Duodenal mucosa (tissue), 2 donors: ENCODE measurements around the gene UGT1A3.
"Not testable (repeated sequence)": the region's sequence is repeated elsewhere in the genome, so short reads cannot be mapped to it uniquely, and the experiment has no call there.

Source experiments
- H3K27ac ChIP-seq: one replicate; pipeline ENCODE4 v1.7.0; 2013; ENCODE audit warnings: low read depth, low read length
- H3K27me3 ChIP-seq, 2 donors: one replicate each; pipeline ENCODE4 v1.7.0; 2013; ENCODE audit warnings: low read length in 2 of 2, control low read depth in 1 of 2; ENCODE audit not compliant: insufficient read depth in 2 of 2, control insufficient read depth in 1 of 2
- H3K36me3 ChIP-seq, 2 donors: one replicate each; pipeline ENCODE4 v1.7.0; 2013; ENCODE audit warnings: low read length in 2 of 2, control low read depth in 1 of 2; ENCODE audit not compliant: insufficient read depth in 2 of 2, control insufficient read depth in 1 of 2
- H3K4me1 ChIP-seq, 2 donors: one replicate each; pipeline ENCODE4 v1.7.0; 2013; ENCODE audit warnings: low read length in 2 of 2, control low read depth in 1 of 2; ENCODE audit not compliant: insufficient read depth in 2 of 2, control insufficient read depth in 1 of 2
- H3K4me3 ChIP-seq, 2 donors: one replicate each; pipeline ENCODE4 v1.7.0; 2013; ENCODE audit warnings: low read length in 2 of 2, low read depth in 1 of 2
- H3K9ac ChIP-seq, 2 donors: one replicate each; pipeline ENCODE4 v1.7.0; 2013; ENCODE audit warnings: low read length in 2 of 2, low read depth in 1 of 2
- H3K9me3 ChIP-seq, 2 donors: one replicate each; pipeline ENCODE4 v1.7.0; 2013; ENCODE audit warnings: low read length in 2 of 2, control low read depth in 1 of 2; ENCODE audit not compliant: control insufficient read depth in 1 of 2

UGT1A3 gene

GRCh38 chr2:233691443-233692433 lies 37.1 kb upstream of the UGT1A3 start:
- Histone ChIP-seq H3K4me3 (peak overlapping the region; percentile 4 to 46), H3K9ac (no peak overlapping the region), H3K9me3 (no peaks in the 10 kb centered on the region), H3K27ac (no peak overlapping the region), H3K4me1 (peaks cover 37 to 41% of the 10 kb centered on the region in 2 donors), H3K27me3 (no peaks in the 10 kb centered on the region), H3K36me3 (no peaks in the 10 kb centered on the region)

- Histone ChIP-seq H3K4me1 (peaks cover 37 to 41% of the 10 kb centered on the region in 2 donors), H3K36me3 (no peaks in the 10 kb centered on the region), H3K27ac (no peak within 1 kb of the TSS), H3K9me3 (no peaks in the 10 kb centered on the region), H3K4me3 (peak within 1 kb of the TSS; percentile 4 to 46), H3K9ac (no peak within 1 kb of the TSS), H3K27me3 (no peaks in the 10 kb centered on the region)
Measured at GRCh38 chr2:233692648-233693047, 36.2 kb upstream of the UGT1A3 start, which contains the start of gene UGT1A6. TSS of gene UGT1A6 (plus strand) at chr2:233692890. CDS start at chr2:233693005, 115 bp downstream.

- no peak overlapping the region for H3K4me3 ChIP-seq
- no peaks in the 10 kb centered on the region for H3K36me3 ChIP-seq
- H3K27me3 ChIP-seq = no peaks in the 10 kb centered on the region
- no peak overlapping the region for H3K27ac ChIP-seq
- H3K9me3 ChIP-seq = no peaks in the 10 kb centered on the region
- H3K9ac ChIP-seq = no peak overlapping the region
- peaks cover 34 to 37% of the 10 kb centered on the region in 2 donors for H3K4me1 ChIP-seq
Measured at GRCh38 chr2:233693963-233694362, 34.9 kb upstream of the UGT1A3 start.

GRCh38 chr2:233698740-233699139 lies 30.1 kb upstream of the UGT1A3 start:
- Histone ChIP-seq H3K27me3 (no peaks in the 10 kb centered on the region), H3K4me1 (peaks cover 4 to 9% of the 10 kb centered on the region in 2 donors), H3K27ac (no peak overlapping the region), H3K9ac (no peak overlapping the region), H3K4me3 (no peak overlapping the region), H3K9me3 (no peaks in the 10 kb centered on the region), H3K36me3 (no peaks in the 10 kb centered on the region)

- Histone ChIP-seq H3K27ac (no peak overlapping the region), H3K27me3 (no peaks in the 10 kb centered on the region), H3K4me3 (no peak overlapping the region), H3K9ac (no peak overlapping the region), H3K9me3 (no peaks in the 10 kb centered on the region), H3K36me3 (no peaks in the 10 kb centered on the region), H3K4me1 (peaks cover 0 to 5% of the 10 kb centered on the region in 2 donors)
Measured at GRCh38 chr2:233699424-233700027, 29.3 kb upstream of the UGT1A3 start.

- Histone ChIP-seq H3K4me3 (no peak overlapping the region), H3K9me3 (no peaks in the 10 kb centered on the region), H3K4me1 (peaks cover 0 to 5% of the 10 kb centered on the region in 2 donors), H3K27ac (no peak overlapping the region), H3K27me3 (no peaks in the 10 kb centered on the region), H3K36me3 (no peaks in the 10 kb centered on the region), H3K9ac (no peak overlapping the region)
Measured at GRCh38 chr2:233700028-233700635, 28.7 kb upstream of the UGT1A3 start.

- not testable (repeated sequence) for H3K4me3 ChIP-seq
Measured at GRCh38 chr2:233700842-233701241, 28.0 kb upstream of the UGT1A3 start.

GRCh38 chr2:233702238-233702637 lies 26.6 kb upstream of the UGT1A3 start:
- Histone ChIP-seq H3K27ac (no peak overlapping the region), H3K9ac (no peak overlapping the region), H3K36me3 (no peaks in the 10 kb centered on the region), H3K9me3 (no peaks in the 10 kb centered on the region), H3K27me3 (no peaks in the 10 kb centered on the region), H3K4me3 (no peak overlapping the region), H3K4me1 (peaks cover 5 to 18% of the 10 kb centered on the region in 2 donors)

More at GRCh38 chr2:233700842-233701241, 28.0 kb upstream of the UGT1A3 start:
- not testable (repeated sequence) for H3K36me3 ChIP-seq, H3K27ac ChIP-seq, H3K27me3 ChIP-seq, H3K9me3 ChIP-seq, H3K9ac ChIP-seq
- H3K4me1 ChIP-seq = peaks cover 0 to 11% of the 10 kb centered on the region in 2 donors

GRCh38 chr2:233705911-233706506 lies 22.8 kb upstream of the UGT1A3 start:
- no peaks in the 10 kb centered on the region for H3K36me3 ChIP-seq
- H3K9ac ChIP-seq = no peak overlapping the region
- no peak overlapping the region for H3K27ac ChIP-seq
- H3K4me1 ChIP-seq = peaks cover 7 to 13% of the 10 kb centered on the region in 2 donors
- no peak overlapping the region for H3K4me3 ChIP-seq
- H3K27me3 ChIP-seq = no peaks in the 10 kb centered on the region
- H3K9me3 ChIP-seq = no peaks in the 10 kb centered on the region
